Liver (tissue), 9 donors: ENCODE measurements around the gene PDE3B. TPM values are rescaled to one million over a fixed set of nuclear protein-coding genes. Genes with fewer than 3 reads are reported as not detected.
A peak's percentile ranks its signal among the peaks of the same experiment; 100 is the strongest.

Experiments used
- DNase-seq: peaks from one replicate; pipeline ENCODE4 v3.0.0-alpha.2; 2017; ENCODE audit warnings: low spot score
- H3K27ac ChIP-seq, 2 donors: one replicate each; pipeline ENCODE4 v1.7.0; 2013; ENCODE audit warnings: inconsistent platforms in 2 of 2, low read length in 2 of 2, control low read depth in 1 of 2, low read depth in 1 of 2, mild to moderate bottlenecking in 1 of 2
- H3K27me3 ChIP-seq, 4 donors: one replicate each; pipeline versions ENCODE4 v1.6.1 to v1.7.0; 2013; ENCODE audit warnings: low read length in 3 of 4, inconsistent platforms in 1 of 4, mild to moderate bottlenecking in 1 of 4, moderate library complexity in 1 of 4; ENCODE audit not compliant: control insufficient read depth in 4 of 4, insufficient read depth in 4 of 4
- H3K36me3 ChIP-seq, 4 donors: one replicate each; pipeline versions ENCODE4 v1.6.1 to v1.7.0; 2013; ENCODE audit warnings: low read length in 3 of 4, mild to moderate bottlenecking in 3 of 4, low read depth in 1 of 4, moderate library complexity in 1 of 4; ENCODE audit not compliant: control insufficient read depth in 4 of 4, insufficient read depth in 3 of 4
- H3K4me1 ChIP-seq, 4 donors: one replicate each; pipeline versions ENCODE4 v1.6.1 to v1.7.0; 2013; ENCODE audit warnings: low read length in 3 of 4, mild to moderate bottlenecking in 3 of 4, moderate library complexity in 1 of 4; ENCODE audit not compliant: control insufficient read depth in 4 of 4, insufficient read depth in 4 of 4
- H3K4me3 ChIP-seq, 3 donors: one replicate each; pipeline versions ENCODE4 v1.6.1 to v1.7.0; 2013; ENCODE audit warnings: low read length in 3 of 3, control low read depth in 1 of 3, low read depth in 1 of 3, mild to moderate bottlenecking in 1 of 3
- H3K9ac ChIP-seq, 2 donors: one replicate each; pipeline ENCODE4 v1.7.0; 2013; ENCODE audit warnings: low read length in 2 of 2, mild to moderate bottlenecking in 2 of 2, moderate library complexity in 2 of 2, control low read depth in 1 of 2, low read depth in 1 of 2
- H3K9me3 ChIP-seq, 4 donors: one replicate each; pipeline versions ENCODE4 v1.6.1 to v1.7.0; 2013; ENCODE audit warnings: low read length in 3 of 4; ENCODE audit not compliant: control insufficient read depth in 4 of 4
- EGR1 ChIP-seq, 2 donors: IDR thresholded peaks; 2 replicates each; pipeline ENCODE4 v1.6.1; 2016 to 2018; ENCODE audit warnings: antibody characterized with exemption in 2 of 2, low read depth in 2 of 2
- FOXA1 ChIP-seq: IDR thresholded peaks from 2 replicates; pipeline ENCODE4 v1.6.1; 2016; ENCODE audit warnings: antibody characterized with exemption
- FOXA2 ChIP-seq: IDR thresholded peaks from 2 replicates; pipeline ENCODE4 v1.6.1; 2016; ENCODE audit warnings: antibody characterized with exemption
- GABPA ChIP-seq, 2 donors: IDR thresholded peaks in 1 of 2; conservative IDR thresholded peaks in 1 of 2; 2 replicates each; pipeline ENCODE4 v1.6.1; 2016; ENCODE audit warnings: antibody characterized with exemption in 2 of 2, mild to moderate bottlenecking in 1 of 2, moderate library complexity in 1 of 2
- HNF4A ChIP-seq, 2 donors: conservative IDR thresholded peaks; 2 replicates each; pipeline ENCODE4 v1.6.1; 2016; ENCODE audit warnings: antibody characterized with exemption in 2 of 2, mild to moderate bottlenecking in 2 of 2
- HNF4G ChIP-seq: IDR thresholded peaks from 2 replicates; pipeline ENCODE4 v1.6.1; 2016; ENCODE audit warnings: antibody characterized with exemption
- JUND ChIP-seq, 2 donors: IDR thresholded peaks; 2 replicates each; pipeline ENCODE4 v1.6.1; 2016; ENCODE audit warnings: antibody characterized with exemption in 2 of 2
- MAX ChIP-seq: IDR thresholded peaks from 2 replicates; pipeline ENCODE4 v1.6.1; 2016; ENCODE audit warnings: antibody characterized with exemption
- NR2F2 ChIP-seq: IDR thresholded peaks from 2 replicates; pipeline ENCODE4 v1.6.1; 2016; ENCODE audit warnings: antibody characterized with exemption
- RAD21 ChIP-seq, 2 donors: IDR thresholded peaks; 2 replicates each; pipeline ENCODE4 v1.6.1; 2016; ENCODE audit warnings: antibody characterized with exemption in 2 of 2, mild to moderate bottlenecking in 2 of 2
- REST ChIP-seq: IDR thresholded peaks from 2 replicates; pipeline ENCODE4 v1.6.1; 2016; ENCODE audit warnings: antibody characterized with exemption, mild to moderate bottlenecking
- RXRA ChIP-seq, 2 donors: IDR thresholded peaks; 2 replicates each; pipeline ENCODE4 v1.6.1; 2017 to 2018; ENCODE audit warnings: antibody characterized with exemption in 2 of 2, mild to moderate bottlenecking in 1 of 2
- SP1 ChIP-seq: IDR thresholded peaks from 2 replicates; pipeline ENCODE4 v1.6.1; 2018; ENCODE audit warnings: antibody characterized with exemption, mild to moderate bottlenecking
- TAF1 ChIP-seq: conservative IDR thresholded peaks from 2 replicates; pipeline ENCODE4 v1.6.1; 2016; ENCODE audit warnings: antibody characterized with exemption, mild to moderate bottlenecking
- YY1 ChIP-seq: IDR thresholded peaks from 2 replicates; pipeline ENCODE4 v1.6.1; 2016; ENCODE audit warnings: antibody characterized with exemption, mild to moderate bottlenecking
- WGBS: extraction: QIAGEN DNeasy Blood & Tissue Kit; methylation state at CpG from one replicate; pipeline ENCODE4 v1.1.7; 2013; 5-methylcytosine and 5-hydroxymethylcytosine counted together
- polyA plus RNA-seq, 2 donors: library from polyadenylated mRNA; stranded (reverse) in 1 of 2; unstranded in 1 of 2; fragments of 200-250 nt in 1 of 2; fragments of >200 nt in 1 of 2; fragmentation: Nextera tagmentation in 1 of 2; extraction: Ambion mirVana in 1 of 2; gene quantifications; one replicate each; pipeline versions ENCODE4 v1.2.1 to v1.2.3, GENCODE V29; 2013 to 2015
- total RNA-seq, 2 donors: library from RNA; depleted of rRNA; stranded (reverse); fragments of >200 nt; gene quantifications; one replicate each; pipeline ENCODE4 v1.2.3, GENCODE V29; 2014
- TF ChIP-seq, protein P1 (sequence below): fragments of 150-350 bp; IDR thresholded peaks from 2 replicates; pipeline ENCODE4 v1.5.1; 2017; ENCODE audit warnings: improper control_type of control experiment, low read depth, low read length; ENCODE audit not compliant: missing input control
- TF ChIP-seq, protein P2 (sequence below): IDR thresholded peaks from 2 replicates; pipeline ENCODE4 v1.6.1; 2016; ENCODE audit warnings: antibody characterized with exemption
- TF ChIP-seq, protein P3 (sequence below): IDR thresholded peaks from 2 replicates; pipeline ENCODE4 v1.6.1; 2016; ENCODE audit warnings: antibody characterized with exemption
- donor health status: healthy.
- donor health status: healthy.
- donor health status: healthy.
- donor health status: healthy.
- donor health status: healthy.

Gene PDE3B
- total and polyA plus RNA-seq, 4 donors: 11.3 to 43.1 (median 21.7) TPM

DNA sequence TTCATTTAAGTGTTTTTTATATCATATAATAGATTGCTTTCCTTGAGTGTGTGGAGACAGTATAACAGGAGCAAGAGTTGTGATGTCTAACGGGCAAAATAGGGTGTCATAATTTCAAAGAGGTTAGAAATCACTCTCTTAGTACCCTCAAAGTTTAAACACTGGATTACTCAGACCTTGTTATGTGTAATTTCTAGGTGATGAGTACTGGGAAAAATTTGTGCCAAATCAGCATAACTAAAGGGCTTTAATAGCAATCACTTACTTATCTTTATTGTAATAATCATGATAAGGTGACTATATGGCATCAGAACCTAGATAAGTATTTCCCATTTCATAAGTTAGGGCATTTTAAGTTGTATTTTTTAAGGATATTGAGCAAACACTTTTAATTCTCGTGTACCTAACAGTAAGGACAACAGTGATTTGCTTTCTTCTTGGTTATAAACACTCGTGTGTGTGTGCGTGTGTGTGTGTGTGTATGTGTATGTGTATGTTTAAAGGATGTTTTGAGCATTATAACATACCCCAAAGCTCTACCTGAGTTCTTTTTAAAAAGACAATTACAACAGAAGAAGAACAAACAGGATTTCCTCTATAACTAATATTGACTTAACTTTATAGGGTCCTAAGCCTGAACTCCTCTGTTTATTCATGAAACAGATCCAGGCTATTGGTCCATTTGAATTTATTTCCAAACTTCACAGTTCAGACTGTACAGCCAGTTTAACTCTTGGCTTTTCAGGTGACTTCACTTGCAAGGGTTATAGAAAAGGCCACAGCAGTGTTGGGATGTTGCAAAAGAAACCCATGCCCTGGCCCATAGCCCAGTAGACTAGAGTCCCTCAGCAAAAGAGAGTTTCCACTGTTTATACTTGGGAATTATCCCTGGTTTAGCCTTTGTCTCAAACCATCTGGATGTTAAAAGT is 23.7 kb upstream of the PDE3B start:
- H3K9me3 ChIP-seq: no peaks in the 10 kb centered on the region
- peak overlapping the region; percentile 39 to 67 for H3K27ac ChIP-seq
- TF ChIP-seq GABPA (IDR thresholded peaks at IDR 0.05 in 1 of 2, conservative IDR thresholded peaks at IDR 0.05 in 1 of 2) (peak in 1 of 2 donors; percentile 15), NR2F2 (peak; percentile 44), EGR1 (IDR thresholded peaks at IDR 0.05; ENCODE audit: low read depth in 2 of 2) (peak; percentile 22 to 73), YY1 (peak; percentile 80), REST (peak; percentile 89), FOXA1 (peak; percentile 72), JUND (IDR thresholded peaks at IDR 0.05) (peak; percentile 65 to 93), MAX (peak; percentile 94), RXRA (IDR thresholded peaks at IDR 0.05) (peak; percentile 97 to 98), RAD21 (IDR thresholded peaks at IDR 0.05) (peak; percentile 68 to 73), HNF4A (conservative IDR thresholded peaks at IDR 0.05) (peak; percentile 86 to 89), FOXA2 (peak; percentile 92), TAF1 (no peak), HNF4G (peak; percentile 55), SP1 (peak; percentile 95)
- TF ChIP-seq, protein P1, sequence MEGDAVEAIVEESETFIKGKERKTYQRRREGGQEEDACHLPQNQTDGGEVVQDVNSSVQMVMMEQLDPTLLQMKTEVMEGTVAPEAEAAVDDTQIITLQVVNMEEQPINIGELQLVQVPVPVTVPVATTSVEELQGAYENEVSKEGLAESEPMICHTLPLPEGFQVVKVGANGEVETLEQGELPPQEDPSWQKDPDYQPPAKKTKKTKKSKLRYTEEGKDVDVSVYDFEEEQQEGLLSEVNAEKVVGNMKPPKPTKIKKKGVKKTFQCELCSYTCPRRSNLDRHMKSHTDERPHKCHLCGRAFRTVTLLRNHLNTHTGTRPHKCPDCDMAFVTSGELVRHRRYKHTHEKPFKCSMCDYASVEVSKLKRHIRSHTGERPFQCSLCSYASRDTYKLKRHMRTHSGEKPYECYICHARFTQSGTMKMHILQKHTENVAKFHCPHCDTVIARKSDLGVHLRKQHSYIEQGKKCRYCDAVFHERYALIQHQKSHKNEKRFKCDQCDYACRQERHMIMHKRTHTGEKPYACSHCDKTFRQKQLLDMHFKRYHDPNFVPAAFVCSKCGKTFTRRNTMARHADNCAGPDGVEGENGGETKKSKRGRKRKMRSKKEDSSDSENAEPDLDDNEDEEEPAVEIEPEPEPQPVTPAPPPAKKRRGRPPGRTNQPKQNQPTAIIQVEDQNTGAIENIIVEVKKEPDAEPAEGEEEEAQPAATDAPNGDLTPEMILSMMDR: no peak
- TF ChIP-seq, protein P2, sequence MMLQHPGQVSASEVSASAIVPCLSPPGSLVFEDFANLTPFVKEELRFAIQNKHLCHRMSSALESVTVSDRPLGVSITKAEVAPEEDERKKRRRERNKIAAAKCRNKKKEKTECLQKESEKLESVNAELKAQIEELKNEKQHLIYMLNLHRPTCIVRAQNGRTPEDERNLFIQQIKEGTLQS: peak; percentile 53
- TF ChIP-seq, protein P3, sequence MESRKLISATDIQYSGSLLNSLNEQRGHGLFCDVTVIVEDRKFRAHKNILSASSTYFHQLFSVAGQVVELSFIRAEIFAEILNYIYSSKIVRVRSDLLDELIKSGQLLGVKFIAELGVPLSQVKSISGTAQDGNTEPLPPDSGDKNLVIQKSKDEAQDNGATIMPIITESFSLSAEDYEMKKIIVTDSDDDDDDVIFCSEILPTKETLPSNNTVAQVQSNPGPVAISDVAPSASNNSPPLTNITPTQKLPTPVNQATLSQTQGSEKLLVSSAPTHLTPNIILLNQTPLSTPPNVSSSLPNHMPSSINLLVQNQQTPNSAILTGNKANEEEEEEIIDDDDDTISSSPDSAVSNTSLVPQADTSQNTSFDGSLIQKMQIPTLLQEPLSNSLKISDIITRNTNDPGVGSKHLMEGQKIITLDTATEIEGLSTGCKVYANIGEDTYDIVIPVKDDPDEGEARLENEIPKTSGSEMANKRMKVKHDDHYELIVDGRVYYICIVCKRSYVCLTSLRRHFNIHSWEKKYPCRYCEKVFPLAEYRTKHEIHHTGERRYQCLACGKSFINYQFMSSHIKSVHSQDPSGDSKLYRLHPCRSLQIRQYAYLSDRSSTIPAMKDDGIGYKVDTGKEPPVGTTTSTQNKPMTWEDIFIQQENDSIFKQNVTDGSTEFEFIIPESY: peak; percentile 90
- no peaks in the 10 kb centered on the region for H3K36me3 ChIP-seq
- H3K27me3 ChIP-seq: no peaks in the 10 kb centered on the region
- no peak overlapping the region for H3K4me3 ChIP-seq
- WGBS: 34% methylated on average over 4 of the region's 4 CpGs
- peaks cover 10 to 38% (median 23%) of the 10 kb centered on the region in 4 donors for H3K4me1 ChIP-seq
- DNase-seq: peak; percentile 47
- H3K9ac ChIP-seq: no peak overlapping the region
